KMS-11 (cell line): ENCODE measurements around the gene LBX1.

Experiments used
- H2AFZ ChIP-seq: fragments of 200-600 bp; sonication (generic); 2 replicates; pipeline ENCODE4 v1.6.1; 2016; ENCODE audit warnings: antibody characterized with exemption, mixed run types, low read depth
- H3K27ac ChIP-seq: fragments of 200-600 bp; sonication (generic); 2 replicates; pipeline ENCODE4 v1.6.1; 2016; ENCODE audit warnings: mild to moderate bottlenecking, mixed run types
- H3K27me3 ChIP-seq: fragments of 200-600 bp; sonication (generic); 2 replicates; pipeline ENCODE4 v1.6.1; 2017; ENCODE audit warnings: mild to moderate bottlenecking, low read depth, mixed run types, moderate library complexity; ENCODE audit not compliant: insufficient read depth
- H3K36me3 ChIP-seq: fragments of 200-600 bp; sonication (generic); 2 replicates; pipeline ENCODE4 v1.6.1; 2017; ENCODE audit warnings: mild to moderate bottlenecking, mixed run types; ENCODE audit not compliant: insufficient read depth
- H3K4me1 ChIP-seq: fragments of 200-600 bp; sonication (generic); 2 replicates; pipeline ENCODE4 v1.6.1; 2016; ENCODE audit warnings: mild to moderate bottlenecking, low read depth, mixed run types; ENCODE audit not compliant: poor library complexity, severe bottlenecking
- H3K4me2 ChIP-seq: fragments of 200-600 bp; sonication (generic); 2 replicates; pipeline ENCODE4 v1.7.0; 2016; ENCODE audit warnings: mild to moderate bottlenecking, mixed run types
- H3K4me3 ChIP-seq: fragments of 200-600 bp; sonication (generic); IDR thresholded peaks from 2 replicates; pipeline ENCODE4 v1.6.1; 2017; ENCODE audit warnings: low read depth, low read length, mixed read lengths; ENCODE audit not compliant: insufficient read depth
- H3K79me2 ChIP-seq: fragments of 200-600 bp; sonication (generic); 2 replicates; pipeline ENCODE4 v1.6.1; 2016; ENCODE audit warnings: low read depth, mixed run types; ENCODE audit not compliant: insufficient read depth
- H3K9ac ChIP-seq: fragments of 200-600 bp; sonication (generic); 2 replicates; pipeline ENCODE4 v1.6.1; 2016; ENCODE audit warnings: mild to moderate bottlenecking, mixed run types
- H4K20me1 ChIP-seq: fragments of 200-600 bp; sonication (generic); 2 replicates; pipeline ENCODE4 v1.6.1; 2016; ENCODE audit warnings: mild to moderate bottlenecking, mixed run types; ENCODE audit not compliant: insufficient read depth
- CTCF ChIP-seq: fragments of 200-600 bp; sonication (generic); conservative IDR thresholded peaks from 2 replicates; pipeline ENCODE4 v1.6.1; 2017; ENCODE audit warnings: low read depth, mild to moderate bottlenecking, antibody characterized with exemption, low read length, moderate library complexity, mixed read lengths

LBX1 gene

GRCh38 chr10:101258179-101258885, 29.1 kb upstream of the LBX1 start:
- no peaks in the 10 kb centered on the region for H3K27me3 ChIP-seq
- no peaks in the 10 kb centered on the region for H3K36me3 ChIP-seq

GRCh38 chr10:101257491-101257890, 28.2 kb upstream of the LBX1 start:
- H4K20me1 ChIP-seq = no peaks in the 10 kb centered on the region
- H3K27me3 ChIP-seq = no peaks in the 10 kb centered on the region
- no peak overlapping the region for H3K4me2 ChIP-seq
- TF ChIP-seq CTCF = no peak
- H3K79me2 ChIP-seq = no peaks in the 10 kb centered on the region
- no peak overlapping the region for H3K27ac ChIP-seq
- no peaks in the 10 kb centered on the region for H3K36me3 ChIP-seq
- no peak overlapping the region for H3K4me3 ChIP-seq
- H3K4me1 ChIP-seq = no peaks in the 10 kb centered on the region
- no peak overlapping the region for H3K9ac ChIP-seq
- H2AFZ ChIP-seq = no peak overlapping the region

More at GRCh38 chr10:101258179-101258885, 29.1 kb upstream of the LBX1 start:
- Histone ChIP-seq H2AFZ (no peak overlapping the region), H3K27ac (no peak overlapping the region), H3K79me2 (no peaks in the 10 kb centered on the region), H3K4me3 (no peak overlapping the region), H3K4me1 (no peaks in the 10 kb centered on the region), H3K9ac (no peak overlapping the region), H4K20me1 (no peaks in the 10 kb centered on the region), H3K4me2 (no peak overlapping the region)
- no peak for TF ChIP-seq CTCF

- Histone ChIP-seq H3K9ac (no peak overlapping the region), H3K79me2 (no peaks in the 10 kb centered on the region), H3K27ac (no peak overlapping the region), H3K4me3 (no peak overlapping the region), H2AFZ (no peak overlapping the region), H4K20me1 (no peaks in the 10 kb centered on the region), H3K4me2 (no peak overlapping the region), H3K4me1 (no peaks in the 10 kb centered on the region), H3K36me3 (no peaks in the 10 kb centered on the region), H3K27me3 (no peaks in the 10 kb centered on the region)
- no peak for TF ChIP-seq CTCF
Measured at GRCh38 chr10:101257084-101257483, 27.8 kb upstream of the LBX1 start.

- Histone ChIP-seq H3K4me2 (no peak overlapping the region), H3K9ac (no peak overlapping the region), H4K20me1 (no peaks in the 10 kb centered on the region), H3K79me2 (no peaks in the 10 kb centered on the region), H3K27me3 (no peaks in the 10 kb centered on the region), H3K4me3 (no peak overlapping the region), H2AFZ (no peak overlapping the region), H3K4me1 (no peaks in the 10 kb centered on the region), H3K36me3 (no peaks in the 10 kb centered on the region), H3K27ac (no peak overlapping the region)
- no peak for TF ChIP-seq CTCF
Measured at GRCh38 chr10:101256387-101256786, 27.1 kb upstream of the LBX1 start.
